GM12864 (cell line): ENCODE data around the gene TEX51.

Experiments used
- DNase-seq: peaks from one replicate; pipeline ENCODE4 v3.0.0-alpha.2; 2011; ENCODE audit warnings: low read depth
- H3K4me3 ChIP-seq: 2 replicates; pipeline ENCODE4 v1.5.1; 2011; ENCODE audit warnings: mild to moderate bottlenecking, low read depth, low read length, control low read depth
- CTCF ChIP-seq: IDR thresholded peaks from 2 replicates; pipeline ENCODE4 v1.5.1; 2011; ENCODE audit warnings: low read depth, mild to moderate bottlenecking, moderate library complexity, low read length, control low read depth, inconsistent platforms; ENCODE audit errors: missing control alignments

Gene TEX51

GRCh38 chr2:126885751-126886210, 12.9 kb upstream of the TEX51 start:
- no peak for TF ChIP-seq CTCF
- no peak overlapping the region for H3K4me3 ChIP-seq
- no peak for DNase-seq

GRCh38 chr2:126886211-126886915, 12.3 kb upstream of the TEX51 start:
- DNase-seq, result no peak
- no peak overlapping the region for H3K4me3 ChIP-seq
- TF ChIP-seq CTCF, result peak; percentile 69

DNA sequence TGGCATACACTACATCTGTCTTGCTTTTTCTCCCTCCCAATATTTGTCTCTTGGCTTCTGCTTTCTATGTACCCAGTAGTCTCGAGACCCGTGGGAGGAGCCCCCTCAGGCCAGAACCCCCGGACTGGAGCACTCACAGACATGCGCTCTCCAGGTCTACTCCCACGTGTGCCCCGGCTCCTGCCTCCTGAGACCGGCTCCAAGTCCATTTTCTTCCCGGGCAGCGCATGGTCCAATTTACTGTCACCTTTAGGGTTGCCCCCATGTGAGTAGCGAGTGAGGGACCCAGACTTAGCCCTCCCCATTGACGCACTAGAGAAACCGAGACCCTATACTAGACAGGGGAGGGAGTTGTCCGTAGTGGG, 11.8 kb upstream of the TEX51 start:
- H3K4me3 ChIP-seq, result no peak overlapping the region
- TF ChIP-seq CTCF, result no peak
- DNase-seq, result no peak

DNA sequence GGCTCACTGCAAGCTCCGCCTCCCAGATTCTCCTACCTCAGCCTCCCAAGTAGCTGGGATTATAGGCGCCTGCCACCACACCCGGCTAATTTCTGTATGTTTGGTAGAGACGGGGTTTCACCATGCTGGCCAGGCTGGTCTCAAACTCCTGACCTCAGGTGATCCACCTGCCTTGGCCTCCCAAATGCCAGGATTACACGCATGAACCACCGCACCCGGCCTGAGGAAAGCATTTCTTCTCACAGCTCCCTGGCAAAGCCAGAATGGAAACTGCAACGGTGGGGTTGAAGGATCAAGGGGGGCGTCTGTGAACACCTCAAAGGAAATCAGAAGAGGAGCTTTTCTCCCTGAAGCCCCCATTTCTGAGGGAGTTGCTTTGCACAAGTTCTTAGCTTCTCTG, 11.2 kb upstream of the TEX51 start:
- DNase-seq, result no peak
- no peak for TF ChIP-seq CTCF
- H3K4me3 ChIP-seq, result no peak overlapping the region

GRCh38 chr2:126888046-126888445, 10.6 kb upstream of the TEX51 start:
- DNase-seq, result no peak
- TF ChIP-seq CTCF, result no peak
- no peak overlapping the region for H3K4me3 ChIP-seq

DNA sequence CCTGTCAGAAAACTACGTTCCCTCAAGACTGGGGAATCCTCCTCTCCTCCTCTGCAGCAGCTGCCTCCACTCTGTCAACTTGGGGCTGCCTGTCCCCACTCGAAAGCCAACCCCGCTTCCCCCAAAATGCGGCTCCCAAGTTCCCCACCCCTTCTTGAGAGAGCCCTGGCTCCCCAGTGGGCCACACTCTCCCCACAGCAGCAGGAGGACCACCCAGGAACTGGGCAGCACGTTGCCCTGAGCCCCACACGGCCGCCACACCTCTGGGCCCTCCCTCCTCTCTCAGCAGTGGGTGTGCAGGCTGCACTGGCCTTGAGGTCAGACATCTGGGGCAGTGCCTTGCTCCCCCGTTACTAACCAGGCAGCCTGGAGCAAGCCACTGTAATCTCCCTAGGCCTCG, 9.6 kb upstream of the TEX51 start:
- H3K4me3 ChIP-seq, result no peak overlapping the region
- no peak for TF ChIP-seq CTCF
- DNase-seq, result no peak

- no peak for TF ChIP-seq CTCF
- DNase-seq, result no peak
- H3K4me3 ChIP-seq, result no peak overlapping the region
These were observed 9.1 kb upstream of the TEX51 start for GRCh38 chr2:126889496-126890135.
